Osteocyte (in vitro differentiated cells): Measurements from ENCODE around the gene HOXD1. TPM values are rescaled to one million over a fixed set of nuclear protein-coding genes. Genes with fewer than 3 reads are reported as not detected.

Source experiments
- DNase-seq: peaks from one replicate; pipeline ENCODE4 v3.0.0; 2021; ENCODE audit warnings: mixed read lengths; ENCODE audit not compliant: unreplicated experiment; ENCODE audit errors: extremely low spot score
- H3K27ac Mint-ChIP-seq: one replicate; pipeline ENCODE4 v1.8.0; 2021; ENCODE audit warnings: mild to moderate bottlenecking, mixed read lengths; ENCODE audit not compliant: unreplicated experiment
- H3K27me3 Mint-ChIP-seq: one replicate; pipeline ENCODE4 v1.8.0; 2021; ENCODE audit warnings: mixed read lengths; ENCODE audit not compliant: unreplicated experiment
- H3K36me3 Mint-ChIP-seq: one replicate; pipeline ENCODE4 v1.8.0; 2021; ENCODE audit warnings: mixed read lengths; ENCODE audit not compliant: unreplicated experiment
- H3K4me1 Mint-ChIP-seq: one replicate; pipeline ENCODE4 v1.8.0; 2021; ENCODE audit warnings: mixed read lengths; ENCODE audit not compliant: unreplicated experiment
- H3K4me3 Mint-ChIP-seq: one replicate; pipeline ENCODE4 v1.8.0; 2021; ENCODE audit warnings: mild to moderate bottlenecking, moderate library complexity, mixed read lengths; ENCODE audit not compliant: unreplicated experiment
- H3K9me3 Mint-ChIP-seq: one replicate; pipeline ENCODE4 v1.8.0; 2021; ENCODE audit warnings: mixed read lengths; ENCODE audit not compliant: unreplicated experiment
- CTCF ChIP-seq: fragments of 200-600 bp; sonication (generic); IDR thresholded peaks from 2 replicates; pipeline ENCODE4 v1.5.0; 2021; ENCODE audit warnings: antibody characterized with exemption, mild to moderate bottlenecking, moderate library complexity
- total RNA-seq: library from RNA; stranded (reverse); gene quantifications from 2 replicates; pipeline ENCODE4 v1.2.1, GENCODE V29; 2021

Gene HOXD1
- total RNA-seq, 1 donor from 2014 or later = not detected

- H3K9me3 Mint-ChIP-seq = no peaks in the 10 kb centered on the region
- TF ChIP-seq CTCF = no peak
- no peak for DNase-seq
- no peak overlapping the region for H3K4me3 Mint-ChIP-seq
- H3K36me3 Mint-ChIP-seq = no peaks in the 10 kb centered on the region
- H3K27me3 Mint-ChIP-seq = peaks cover 81% of the 10 kb centered on the region
- H3K27ac Mint-ChIP-seq = no peak overlapping the region
- H3K4me1 Mint-ChIP-seq = peaks cover 3% of the 10 kb centered on the region
Measured at GRCh38 chr2:176172895-176173566, 15.4 kb upstream of the HOXD1 start.

GRCh38 chr2:176173567-176174381 is 14.7 kb upstream of the HOXD1 start:
- H3K36me3 Mint-ChIP-seq = no peaks in the 10 kb centered on the region
- TF ChIP-seq CTCF = no peak
- H3K27ac Mint-ChIP-seq = no peak overlapping the region
- H3K27me3 Mint-ChIP-seq = peaks cover 86% of the 10 kb centered on the region
- H3K4me3 Mint-ChIP-seq = no peak overlapping the region
- no peak for DNase-seq
- peaks cover 4% of the 10 kb centered on the region for H3K4me1 Mint-ChIP-seq
- no peaks in the 10 kb centered on the region for H3K9me3 Mint-ChIP-seq

GRCh38 chr2:176174382-176174823 is 14.1 kb upstream of the HOXD1 start:
- H3K27me3 Mint-ChIP-seq = peaks cover 91% of the 10 kb centered on the region
- no peak overlapping the region for H3K4me3 Mint-ChIP-seq
- no peaks in the 10 kb centered on the region for H3K36me3 Mint-ChIP-seq
- no peaks in the 10 kb centered on the region for H3K9me3 Mint-ChIP-seq
- H3K27ac Mint-ChIP-seq = no peak overlapping the region
- no peak for DNase-seq
- no peak for TF ChIP-seq CTCF
- peaks cover 4% of the 10 kb centered on the region for H3K4me1 Mint-ChIP-seq

- no peaks in the 10 kb centered on the region for H3K36me3 Mint-ChIP-seq
- H3K4me1 Mint-ChIP-seq = peaks cover 4% of the 10 kb centered on the region
- TF ChIP-seq CTCF = no peak
- H3K4me3 Mint-ChIP-seq = no peak overlapping the region
- no peak overlapping the region for H3K27ac Mint-ChIP-seq
- no peak for DNase-seq
- H3K27me3 Mint-ChIP-seq = peaks cover 92% of the 10 kb centered on the region
- H3K9me3 Mint-ChIP-seq = no peaks in the 10 kb centered on the region
Measured at GRCh38 chr2:176174824-176175708, 13.4 kb upstream of the HOXD1 start.
